K562 (cell line): ENCODE results near the gene HGS. TPM values are rescaled to one million over a fixed set of nuclear protein-coding genes. Genes with fewer than 3 reads are reported as not detected.
A peak's percentile ranks its signal among the peaks of the same experiment; 100 is the strongest.

Source experiments
- ATF7 ChIP-seq: fragments of 450-650 bp; IDR thresholded peaks from 2 replicates; pipeline ENCODE4 v1.7.1; 2014; ENCODE audit warnings: mild to moderate bottlenecking, moderate library complexity
- CREB1 ChIP-seq, 2 experiments: sonication (generic) in 1 of 2; formaldehyde crosslinking in 1 of 2; IDR thresholded peaks; 2 replicates each; pipeline versions ENCODE4 v1.6.1 to v1.8.0; 2012 to 2022; ENCODE audit warnings: inconsistent platforms in 1 of 2, mild to moderate bottlenecking in 1 of 2, missing genetic modification reagents in 1 of 2, moderate library complexity in 1 of 2
- CUX1 ChIP-seq: fragments of 200-800 bp; sonication (Bioruptor generic); IDR thresholded peaks from 2 replicates; pipeline ENCODE4 v1.6.1; 2016; ENCODE audit warnings: missing genetic modification characterization, missing compliant biosample characterization
- DDX20 ChIP-seq: fragments of 450-650 bp; IDR thresholded peaks from 2 replicates; pipeline ENCODE4 v1.6.1; 2016; ENCODE audit warnings: missing genetic modification characterization, low read depth, mild to moderate bottlenecking, missing compliant biosample characterization, moderate library complexity
- EGR1 ChIP-seq: fragments of 450-650 bp; conservative IDR thresholded peaks from 2 replicates; pipeline ENCODE4 v1.6.1; 2017; ENCODE audit warnings: mild to moderate bottlenecking
- ETV6 ChIP-seq, 3 experiments: fragments of 150-350 bp in 1 of 3; sonication (generic) in 1 of 3; formaldehyde crosslinking in 1 of 3; IDR thresholded peaks; 2 replicates each; pipeline versions ENCODE4 v1.6.1 to v1.8.0; 2014 to 2022; ENCODE audit warnings: borderline replicate concordance in 2 of 3, low read depth in 2 of 3, antibody characterized with exemption in 1 of 3, low read length in 1 of 3, mild to moderate bottlenecking in 1 of 3, missing genetic modification reagents in 1 of 3
- MAFG ChIP-seq: fragments of 450-650 bp; conservative IDR thresholded peaks from 2 replicates; pipeline ENCODE4 v1.6.1; 2016; ENCODE audit warnings: missing genetic modification characterization, missing compliant biosample characterization
- NR4A1 ChIP-seq, 2 experiments: fragments of 250-450 bp in 1 of 2; fragments of 450-650 bp in 1 of 2; sonication (Bioruptor Pico) in 1 of 2; IDR thresholded peaks; 2 replicates each; pipeline versions ENCODE4 v1.4.0 to v1.6.1; 2016 to 2020; ENCODE audit warnings: mild to moderate bottlenecking in 2 of 2, missing compliant biosample characterization in 1 of 2, missing genetic modification characterization in 1 of 2, moderate library complexity in 1 of 2
- RAD21 ChIP-seq, 2 experiments: fragments of 250-450 bp in 1 of 2; fragments of 450-650 bp in 1 of 2; sonication (Bioruptor Pico) in 1 of 2; formaldehyde crosslinking in 1 of 2; IDR thresholded peaks in 1 of 2; conservative IDR thresholded peaks in 1 of 2; 2 replicates each; pipeline versions ENCODE4 v1.4.0 to v1.8.0; 2020 to 2022; ENCODE audit warnings: mild to moderate bottlenecking in 2 of 2, moderate library complexity in 1 of 2
- TEAD4 ChIP-seq, 2 experiments: sonication (generic) in 1 of 2; formaldehyde crosslinking in 1 of 2; IDR thresholded peaks; 2 replicates each; pipeline versions ENCODE4 v1.6.1 to v1.8.0; 2012 to 2022; ENCODE audit warnings: borderline replicate concordance in 1 of 2, inconsistent platforms in 1 of 2, low read length in 1 of 2, mild to moderate bottlenecking in 1 of 2, missing genetic modification reagents in 1 of 2
- TFAP4 ChIP-seq: sonication (generic); formaldehyde crosslinking; IDR thresholded peaks from 2 replicates; pipeline ENCODE4 v1.8.0; 2022; ENCODE audit warnings: missing genetic modification reagents, mild to moderate bottlenecking, moderate library complexity, borderline replicate concordance
- TRIM24 ChIP-seq, 2 experiments: fragments of 450-650 bp; IDR thresholded peaks; 2 replicates each; pipeline ENCODE4 v1.6.1; 2016
- TSC22D4 ChIP-seq: fragments of 450-650 bp; IDR thresholded peaks from 2 replicates; pipeline ENCODE4 v1.6.1; 2016; ENCODE audit warnings: missing genetic modification characterization, missing biosample characterization, control low read depth
- VEZF1 ChIP-seq: fragments of 200-800 bp; sonication (Bioruptor generic); IDR thresholded peaks from 2 replicates; pipeline ENCODE4 v1.6.1; 2017; ENCODE audit warnings: missing genetic modification characterization, missing compliant biosample characterization
- YBX1 ChIP-seq: fragments of 450-650 bp; IDR thresholded peaks from 2 replicates; pipeline ENCODE4 v1.7.1; 2016; ENCODE audit warnings: mild to moderate bottlenecking
- ZKSCAN1 ChIP-seq: fragments of 150-350 bp; IDR thresholded peaks from 2 replicates; pipeline ENCODE4 v1.6.1; 2016; ENCODE audit warnings: low read depth, low read length
- ZNF239 ChIP-seq: fragments of 250-450 bp; sonication (Bioruptor Pico); IDR thresholded peaks from 2 replicates; pipeline ENCODE4 v1.4.0; 2020; ENCODE audit warnings: mild to moderate bottlenecking
- ZNF695 ChIP-seq: fragments of 450-650 bp; formaldehyde crosslinking; IDR thresholded peaks from 2 replicates; pipeline ENCODE4 v1.4.0; 2020; ENCODE audit warnings: mild to moderate bottlenecking, moderate library complexity
- ZNF764 ChIP-seq: fragments of 250-450 bp; sonication (Bioruptor Pico); IDR thresholded peaks from 2 replicates; pipeline ENCODE4 v1.4.0; 2020; ENCODE audit warnings: low read depth, mild to moderate bottlenecking, moderate library complexity
- ZZZ3 ChIP-seq: fragments of 450-650 bp; IDR thresholded peaks from 2 replicates; pipeline ENCODE4 v1.6.1; 2016; ENCODE audit warnings: antibody characterized with exemption, mild to moderate bottlenecking, moderate library complexity
- polyA plus RNA-seq, 8 experiments: library from polyadenylated mRNA; depleted of rRNA in 4 of 8; stranded (reverse) in 5 of 8; unstranded in 3 of 8; fragments of >200 nt; fragmentation: Nextera tagmentation in 2 of 8; fragmentation: Illumina TruSeq in 1 of 8; extraction: Ambion mirVana in 2 of 8; extraction: Trizol in 1 of 8; gene quantifications; 2 replicates each; pipeline versions ENCODE4 v1.2.1 to v1.2.3, GENCODE V29; 2011 to 2014; ENCODE audit warnings: inconsistent platforms in 1 of 8, missing spikeins in 1 of 8
- total RNA-seq, 7 experiments: library from RNA; depleted of rRNA in 6 of 7; stranded (reverse); fragments of >200 nt in 6 of 7; fragmentation: Illumina TruSeq in 2 of 7; extraction: Trizol in 2 of 7; gene quantifications; 2 replicates each; pipeline versions ENCODE4 v1.2.1 to v1.2.3, GENCODE V29; 2011 to 2021; ENCODE audit warnings: low replicate concordance in 1 of 7

The HGS gene
- total and polyA plus RNA-seq, 9 of the 15 experiments (the other 6 are each of a cell fraction or from before 2014, with no cell fraction given) = 3.9 to 176 (median 77.1) TPM

- TF ChIP-seq TSC22D4 (tag) = no peak
- no peak for TF ChIP-seq EGR1
- no peak for TF ChIP-seq CUX1 (CRISPR knock-in tag)
- TF ChIP-seq VEZF1 (CRISPR knock-in tag) = no peak
- TF ChIP-seq TFAP4 = peak; percentile 32; the same call in 1 of the 2 replicates
- TF ChIP-seq ZZZ3 = no peak
- TF ChIP-seq ZKSCAN1 = no peak
- no peak for TF ChIP-seq ZNF764 (CRISPR knock-in tag)
- no peak for TF ChIP-seq TRIM24 (IDR thresholded peaks at IDR 0.05)
- TF ChIP-seq ZNF695 (CRISPR knock-in tag) = no peak
- TF ChIP-seq ETV6 (IDR thresholded peaks at IDR 0.05; ENCODE audit: borderline replicate concordance in 1 of 2, low read depth in 2 of 2, low read length in 1 of 2) = no peak
- no peak for TF ChIP-seq ETV6 (CRISPR knock-in tag; IDR thresholded peaks at IDR 0.05; ENCODE audit: borderline replicate concordance)
- no peak for TF ChIP-seq NR4A1 (CRISPR knock-in tag; IDR thresholded peaks at IDR 0.05)
- no peak for TF ChIP-seq NR4A1 (tag; IDR thresholded peaks at IDR 0.05)
- no peak for TF ChIP-seq YBX1
- TF ChIP-seq TEAD4 (IDR thresholded peaks at IDR 0.05; ENCODE audit: low read length) = no peak
- TF ChIP-seq TEAD4 (CRISPR knock-in tag; IDR thresholded peaks at IDR 0.05; ENCODE audit: borderline replicate concordance) = no peak
- no peak for TF ChIP-seq DDX20 (tag)
- no peak for TF ChIP-seq ZNF239 (CRISPR knock-in tag)
- TF ChIP-seq ATF7 = no peak
- 0 out of 2 replicates have a peak, but pooled peaks have one; percentile 16 for TF ChIP-seq MAFG
- no peak for TF ChIP-seq RAD21 (CRISPR knock-in tag; conservative IDR thresholded peaks at IDR 0.05 in 1 of 2, IDR thresholded peaks at IDR 0.05 in 1 of 2)
- TF ChIP-seq CREB1 (IDR thresholded peaks at IDR 0.05) = no peak
- TF ChIP-seq CREB1 (CRISPR knock-in tag; IDR thresholded peaks at IDR 0.05) = peak; percentile 74; the same call in 1 of the 2 replicates
Measured at GRCh38 chr17:81635973-81636504, 47.8 kb upstream of the HGS start (continued).
